T-helper 2 cell (primary cell): ENCODE results near the gene RAD54L2.
"Not testable (repeated sequence)": the region's sequence is repeated elsewhere in the genome, so short reads cannot be mapped to it uniquely, and the experiment has no call there.

Source experiments
- DNase-seq, 5 experiments: peaks; one replicate each; pipeline versions ENCODE4 v3.0.0 to v3.0.0-alpha.2; 2012 to 2022

RAD54L2 gene

GRCh38 chr3:51539291-51539941 is 897 bp downstream of the RAD54L2 start:
- peak in 3 of 5 experiments; percentile 21 to 45 (median 36) for DNase-seq

- DNase-seq, result not testable (repeated sequence)
Observed at GRCh38 chr3:51542596-51542995, 4.1 kb downstream of the RAD54L2 start.

- no peak for DNase-seq
Observed at GRCh38 chr3:51544011-51544775, 5.7 kb downstream of the RAD54L2 start.

GRCh38 chr3:51547274-51547673 is 8.8 kb downstream of the RAD54L2 start:
- DNase-seq, result no peak

GRCh38 chr3:51549311-51549710 is 10.8 kb downstream of the RAD54L2 start:
- DNase-seq, result no peak

- no peak for DNase-seq
Observed at GRCh38 chr3:51550080-51550819, 11.7 kb downstream of the RAD54L2 start.

GRCh38 chr3:51557993-51558392 is 19.5 kb downstream of the RAD54L2 start:
- DNase-seq, result no peak

GRCh38 chr3:51559411-51559888 is 20.9 kb downstream of the RAD54L2 start:
- no peak for DNase-seq

- no peak for DNase-seq
Observed at GRCh38 chr3:51559961-51560360, 21.4 kb downstream of the RAD54L2 start.

GRCh38 chr3:51562403-51562802 is 23.9 kb downstream of the RAD54L2 start:
- not testable (repeated sequence) for DNase-seq

- DNase-seq, result peak in 1 of 5 experiments; percentile 10
Observed at GRCh38 chr3:51568036-51568435, 29.5 kb downstream of the RAD54L2 start.

GRCh38 chr3:51568996-51569395 is 30.5 kb downstream of the RAD54L2 start:
- DNase-seq, result no peak

GRCh38 chr3:51578238-51578637 is 39.7 kb downstream of the RAD54L2 start:
- no peak for DNase-seq

- DNase-seq, result no peak
Observed at GRCh38 chr3:51580418-51580817, 41.9 kb downstream of the RAD54L2 start.

GRCh38 chr3:51581524-51581923 is 43.0 kb downstream of the RAD54L2 start:
- no peak for DNase-seq

- no peak for DNase-seq
Observed at GRCh38 chr3:51585197-51585596, 46.7 kb downstream of the RAD54L2 start.

- DNase-seq, result no peak
Observed at GRCh38 chr3:51585871-51586270, 47.4 kb downstream of the RAD54L2 start.
